ENCODE measurements around the gene PPP1R14C. TPM values are rescaled to one million over a fixed set of nuclear protein-coding genes. Genes with fewer than 3 reads are reported as not detected.

PPP1R14C gene
- total RNA-seq, 1 experiment from 2014 or later: 12.1 TPM

GRCh38 chr6:150211700-150212511 lies 69.1 kb downstream of the PPP1R14C start:
- Histone ChIP-seq H3K79me2 (ENCODE audit: low read depth) (no peaks in the 10 kb centered on the region), H3K9me2 (ENCODE audit: insufficient read depth) (no peaks in the 10 kb centered on the region), H3K36me3 (ENCODE audit: low read depth) (no peaks in the 10 kb centered on the region), H4K20me1 (ENCODE audit: insufficient read depth) (no peaks in the 10 kb centered on the region), H3K4me1 (replicated peaks; ENCODE audit: insufficient read depth) (peaks cover 9% of the 10 kb centered on the region), H3K4me2 (no peak overlapping the region), H3K9me3 (ENCODE audit: insufficient read depth, low read depth) (no peaks in the 10 kb centered on the region), H3K4me3 (no peak overlapping the region), H3F3A (ENCODE audit: insufficient read depth, low read depth) (no peaks in the 10 kb centered on the region), H2AFZ (no peak overlapping the region), H3K27ac (no peak overlapping the region), H3K27me3 (ENCODE audit: insufficient read depth, low read depth) (no peaks in the 10 kb centered on the region)
- ChIA-PET POLR2A (ENCODE audit: unreplicated experiment) (no interaction called here), CTCF (no interaction called here)
- TF ChIP-seq EZH2 (IDR thresholded peaks at IDR 0.05; ENCODE audit: low read depth) (no peak), CTCF (conservative IDR thresholded peaks at IDR 0.05) (no peak)
- intact Hi-C loops (cut with micrococcal nuclease; ENCODE audit: unreplicated experiment): no loop called here
- no TSS peak for BruUV-seq (replicated peaks)
- no peak for DNase-seq

- no peaks in the 10 kb centered on the region for H3K9me2 ChIP-seq (ENCODE audit: insufficient read depth)
- no peak overlapping the region for H3K27ac ChIP-seq
- POLR2A ChIA-PET (ENCODE audit: unreplicated experiment): no interaction called here
- H3K27me3 ChIP-seq (ENCODE audit: insufficient read depth, low read depth): no peaks in the 10 kb centered on the region
- no peaks in the 10 kb centered on the region for H4K20me1 ChIP-seq (ENCODE audit: insufficient read depth)
- H3K4me1 ChIP-seq (replicated peaks; ENCODE audit: insufficient read depth): peaks cover 6% of the 10 kb centered on the region
- H3K9me3 ChIP-seq (ENCODE audit: insufficient read depth, low read depth): no peaks in the 10 kb centered on the region
- DNase-seq: no peak
- no peaks in the 10 kb centered on the region for H3K36me3 ChIP-seq (ENCODE audit: low read depth)
- no peaks in the 10 kb centered on the region for H3F3A ChIP-seq (ENCODE audit: insufficient read depth, low read depth)
- intact Hi-C loops (cut with micrococcal nuclease; ENCODE audit: unreplicated experiment): no loop called here
- H3K4me2 ChIP-seq: no peak overlapping the region
- CTCF ChIA-PET: no interaction called here
- TF ChIP-seq CTCF (conservative IDR thresholded peaks at IDR 0.05) (no peak), EZH2 (IDR thresholded peaks at IDR 0.05; ENCODE audit: low read depth) (no peak)
- no TSS peak for BruUV-seq (replicated peaks)
- no peak overlapping the region for H2AFZ ChIP-seq
- no peak overlapping the region for H3K4me3 ChIP-seq
- no peaks in the 10 kb centered on the region for H3K79me2 ChIP-seq (ENCODE audit: low read depth)
Observed at GRCh38 chr6:150212778-150213177, 69.9 kb downstream of the PPP1R14C start.

- no peaks in the 10 kb centered on the region for H3K27me3 ChIP-seq (ENCODE audit: insufficient read depth, low read depth)
- H3K9me2 ChIP-seq (ENCODE audit: insufficient read depth): no peaks in the 10 kb centered on the region
- POLR2A ChIA-PET (ENCODE audit: unreplicated experiment): no interaction called here
- CTCF ChIA-PET: no interaction called here
- BruUV-seq (replicated peaks): no TSS peak
- peaks cover under 1% of the 10 kb centered on the region; the same call in 1 of the 2 replicates for H3K4me1 ChIP-seq (replicated peaks; ENCODE audit: insufficient read depth)
- no peaks in the 10 kb centered on the region for H3F3A ChIP-seq (ENCODE audit: insufficient read depth, low read depth)
- intact Hi-C loops (cut with micrococcal nuclease; ENCODE audit: unreplicated experiment): no loop called here
- no peaks in the 10 kb centered on the region for H3K36me3 ChIP-seq (ENCODE audit: low read depth)
- no peaks in the 10 kb centered on the region for H3K79me2 ChIP-seq (ENCODE audit: low read depth)
- no peak for DNase-seq
- H3K9me3 ChIP-seq (ENCODE audit: insufficient read depth, low read depth): no peaks in the 10 kb centered on the region
- no peaks in the 10 kb centered on the region for H4K20me1 ChIP-seq (ENCODE audit: insufficient read depth)
- H3K4me3 ChIP-seq: no peak overlapping the region
- no peak overlapping the region for H2AFZ ChIP-seq
- no peak overlapping the region for H3K27ac ChIP-seq
- no peak for TF ChIP-seq CTCF (conservative IDR thresholded peaks at IDR 0.05)
- no peak for TF ChIP-seq EZH2 (IDR thresholded peaks at IDR 0.05; ENCODE audit: low read depth)
- H3K4me2 ChIP-seq: no peak overlapping the region
Observed at GRCh38 chr6:150213301-150213700, 70.5 kb downstream of the PPP1R14C start.

Measured in PC-9 (cell line).